PFSK-1 (cell line): ENCODE data around the gene COL13A1.

Experiments used
- FOXP2 ChIP-seq: optimal IDR thresholded peaks from 2 replicates; pipeline ENCODE3; 2011; ENCODE audit warnings: borderline replicate concordance, control low read depth, inconsistent platforms; ENCODE audit not compliant: insufficient read depth; ENCODE audit errors: extremely low read length, extremely low read depth
- POLR2AphosphoS5 ChIP-seq: IDR thresholded peaks from 2 replicates; pipeline ENCODE4 v1.6.1; 2012; ENCODE audit warnings: low read depth, mild to moderate bottlenecking, control low read depth, low read length, moderate library complexity
- REST ChIP-seq, 2 experiments: IDR thresholded peaks; 2 replicates each; pipeline versions ENCODE4 v1.6.1 to v1.8.0; 2011 to 2012; ENCODE audit warnings: low read depth in 2 of 2, low read length in 2 of 2, control low read depth in 1 of 2, inconsistent platforms in 1 of 2, mild to moderate bottlenecking in 1 of 2, moderate library complexity in 1 of 2; ENCODE audit not compliant: insufficient read depth in 1 of 2
- SIN3A ChIP-seq: IDR thresholded peaks from 2 replicates; pipeline ENCODE4 v1.6.1; 2012; ENCODE audit warnings: mild to moderate bottlenecking, low read length, moderate library complexity, borderline replicate concordance; ENCODE audit not compliant: insufficient read depth
- TAF1 ChIP-seq: IDR thresholded peaks from 2 replicates; pipeline ENCODE4 v1.6.1; 2012; ENCODE audit warnings: low read length, control low read depth, borderline replicate concordance; ENCODE audit not compliant: insufficient read depth

Gene COL13A1

GRCh38 chr10:69878038-69878437 is 76.3 kb downstream of the COL13A1 start:
- no peak for TF ChIP-seq SIN3A
- no peak for TF ChIP-seq TAF1
- no peak for TF ChIP-seq FOXP2
- TF ChIP-seq POLR2AphosphoS5: no peak
- TF ChIP-seq REST (IDR thresholded peaks at IDR 0.05; ENCODE audit: insufficient read depth in 1 of 2, low read depth in 2 of 2, low read length in 2 of 2): no peak

- TF ChIP-seq REST (IDR thresholded peaks at IDR 0.05; ENCODE audit: insufficient read depth in 1 of 2, low read depth in 2 of 2, low read length in 2 of 2) (no peak), SIN3A (no peak), FOXP2 (no peak), POLR2AphosphoS5 (no peak), TAF1 (no peak)
These were observed 77.2 kb downstream of the COL13A1 start for GRCh38 chr10:69878951-69879350.

- TF ChIP-seq FOXP2: no peak
- no peak for TF ChIP-seq REST (IDR thresholded peaks at IDR 0.05; ENCODE audit: insufficient read depth in 1 of 2, low read depth in 2 of 2, low read length in 2 of 2)
- TF ChIP-seq SIN3A: no peak
- no peak for TF ChIP-seq TAF1
These were observed 78.0 kb downstream of the COL13A1 start for GRCh38 chr10:69879634-69880257.

GRCh38 chr10:69880301-69881081 is 78.8 kb downstream of the COL13A1 start:
- no peak for TF ChIP-seq TAF1
- TF ChIP-seq POLR2AphosphoS5: no peak
- TF ChIP-seq REST (IDR thresholded peaks at IDR 0.05; ENCODE audit: insufficient read depth in 1 of 2, low read depth in 2 of 2, low read length in 2 of 2): no peak
- no peak for TF ChIP-seq FOXP2
- TF ChIP-seq SIN3A: no peak
